GM23248 (cell line): ENCODE results near the gene IGF2BP1. TPM values are rescaled to one million over a fixed set of nuclear protein-coding genes. Genes with fewer than 3 reads are reported as not detected.

Experiments
- DNase-seq: peaks from one replicate; pipeline ENCODE4 v3.0.0-alpha.2; 2015
- H2AFZ ChIP-seq: fragments of 200-600 bp; sonication (generic); 2 replicates; pipeline ENCODE4 v1.6.1; 2016; ENCODE audit warnings: antibody characterized with exemption
- H3F3A ChIP-seq: fragments of 200-600 bp; sonication (generic); 2 replicates; pipeline ENCODE4 v1.6.1; 2016; ENCODE audit warnings: mild to moderate bottlenecking, antibody characterized with exemption, mixed run types; ENCODE audit not compliant: insufficient read depth
- H3K27ac ChIP-seq: fragments of 200-600 bp; sonication (generic); 2 replicates; pipeline ENCODE4 v1.5.1; 2016; ENCODE audit warnings: mild to moderate bottlenecking
- H3K27me3 ChIP-seq: fragments of 200-600 bp; sonication (generic); replicated peaks from 2 replicates; pipeline ENCODE4 v1.6.1; 2016; ENCODE audit warnings: mild to moderate bottlenecking; ENCODE audit not compliant: insufficient read depth
- H3K36me3 ChIP-seq: fragments of 200-600 bp; sonication (generic); 2 replicates; pipeline ENCODE4 v1.6.1; 2016; ENCODE audit warnings: low read depth, mild to moderate bottlenecking
- H3K4me1 ChIP-seq: fragments of 200-600 bp; sonication (generic); 2 replicates; pipeline ENCODE4 v1.6.1; 2016; ENCODE audit warnings: mild to moderate bottlenecking; ENCODE audit not compliant: insufficient read depth
- H3K4me2 ChIP-seq: fragments of 200-600 bp; sonication (generic); one replicate; pipeline ENCODE4 v1.6.1; 2016; ENCODE audit warnings: mild to moderate bottlenecking; ENCODE audit not compliant: unreplicated experiment
- H3K4me3 ChIP-seq: fragments of 200-600 bp; sonication (generic); 2 replicates; pipeline ENCODE4 v1.5.1; 2016; ENCODE audit warnings: mild to moderate bottlenecking
- H3K79me2 ChIP-seq: fragments of 200-600 bp; sonication (generic); 2 replicates; pipeline ENCODE4 v1.6.1; 2016; ENCODE audit warnings: mild to moderate bottlenecking; ENCODE audit not compliant: insufficient read depth
- H3K9ac ChIP-seq: fragments of 200-600 bp; sonication (generic); 2 replicates; pipeline ENCODE4 v1.6.1; 2016; ENCODE audit warnings: mild to moderate bottlenecking
- H3K9me2 ChIP-seq: fragments of 200-600 bp; sonication (generic); 2 replicates; pipeline ENCODE4 v1.6.1; 2016; ENCODE audit warnings: mixed run types, mild to moderate bottlenecking, moderate library complexity; ENCODE audit not compliant: insufficient read depth
- H3K9me3 ChIP-seq: fragments of 200-600 bp; sonication (generic); one replicate; pipeline ENCODE4 v1.6.1; 2017; ENCODE audit warnings: low read depth
- H4K20me1 ChIP-seq: fragments of 200-600 bp; sonication (generic); 2 replicates; pipeline ENCODE4 v1.6.0; 2016; ENCODE audit not compliant: insufficient read depth
- EZH2 ChIP-seq: fragments of 200-600 bp; sonication (generic); IDR thresholded peaks from 2 replicates; pipeline ENCODE4 v1.6.1; 2018; ENCODE audit warnings: antibody characterized with exemption, mild to moderate bottlenecking; ENCODE audit not compliant: insufficient read depth, poor library complexity, severe bottlenecking
- EZH2phosphoT487 ChIP-seq: fragments of 200-600 bp; sonication (generic); IDR thresholded peaks from 2 replicates; pipeline ENCODE4 v1.6.1; 2018; ENCODE audit warnings: antibody characterized with exemption, moderate library complexity, mild to moderate bottlenecking, low read depth; ENCODE audit not compliant: insufficient read depth
- WGBS, 2 experiments: methylation state at CpG; one replicate each; pipeline ENCODE4 v1.1.6; 2015 to 2017; ENCODE audit warnings: low lambda C conversion rate in 2 of 2, low coverage in 1 of 2; ENCODE audit errors: missing lambda C conversion rate in 2 of 2; 5-methylcytosine and 5-hydroxymethylcytosine counted together
- in situ Hi-C: fragments of 300-500 bp; cut with MboI; formaldehyde crosslinking; loops from 2 replicates; pipeline ENCODE4 v1.15.0; 2020
- polyA plus RNA-seq: library from polyadenylated mRNA; unstranded; fragments of >200 nt; fragmentation: Nextera tagmentation; extraction: Ambion mirVana; gene quantifications from 2 replicates; pipeline ENCODE4 v1.2.1, GENCODE V29; 2016
- total RNA-seq: library from RNA; depleted of rRNA; stranded (reverse); fragments of >200 nt; shearing (Covaris generic); gene quantifications from 2 replicates; pipeline ENCODE4 v1.2.3, GENCODE V29; 2014; rRNA removed

The IGF2BP1 gene
- 4.3 and 5.7 TPM in 2 replicates for total RNA-seq
- 5.6 and 8.1 TPM in 2 replicates for polyA plus RNA-seq

- 5 to 6% methylated on average over 46 to 62 of the region's 62 CpGs for WGBS, 2 experiments
- Histone ChIP-seq H3K4me2 (peak within 1 kb of the TSS; percentile 81), H3K27ac (peak within 1 kb of the TSS; percentile 63), H3K4me1 (0 out of 2 replicates have a peak, but pooled peaks cover 11% of the 10 kb centered on the region), H3K27me3 (peaks cover 58% of the 10 kb centered on the region), H3K9me3 (no peaks in the 10 kb centered on the region), H3F3A (peaks cover 16% of the 10 kb centered on the region; the same call in 1 of the 2 replicates), H4K20me1 (no peaks in the 10 kb centered on the region), H3K4me3 (peak within 1 kb of the TSS; percentile 73), H3K9ac (peak within 1 kb of the TSS; percentile 84), H3K9me2 (no peaks in the 10 kb centered on the region), H2AFZ (peak within 1 kb of the TSS; percentile 70), H3K79me2 (peaks cover 44% of the 10 kb centered on the region), H3K36me3 (no peaks in the 10 kb centered on the region)
- TF ChIP-seq EZH2phosphoT487 (no peak; the same call in 1 of the 2 replicates), EZH2 (peak; percentile 43)
- in situ Hi-C loops = no loop called here
- DNase-seq = peak; percentile 80
Observed at GRCh38 chr17:48997103-48997826, at the start of gene IGF2BP1. Gene IGF2BP1, plus strand, starts transcription at chr17:48997385. Its CDS starts 361 bp downstream, at chr17:48997746.

DNA sequence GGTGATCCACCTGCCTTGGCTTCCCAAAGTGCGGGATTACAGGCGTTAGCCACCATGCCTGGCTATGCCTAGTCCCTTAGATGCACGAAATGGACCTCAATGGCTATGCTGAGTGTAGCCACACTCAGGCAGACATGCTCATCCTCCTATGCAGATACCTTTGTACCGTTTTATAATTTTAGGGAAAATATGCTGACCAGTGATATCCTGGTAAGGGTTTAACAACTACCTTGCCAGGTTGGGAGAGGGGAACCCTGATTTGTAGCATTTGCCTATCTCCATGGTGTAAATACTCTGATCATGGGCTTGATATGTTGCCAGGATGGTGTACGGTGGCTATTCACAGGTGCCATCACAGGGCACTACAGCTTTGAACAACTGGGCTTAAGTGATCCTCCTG, 45.6 kb upstream of the IGF2BP1 start:
- H3K9me2 ChIP-seq = no peaks in the 10 kb centered on the region
- in situ Hi-C loops = no loop called here
- no peaks in the 10 kb centered on the region for H3K9me3 ChIP-seq
- no peak for DNase-seq
- H3K79me2 ChIP-seq = no peaks in the 10 kb centered on the region
- no peaks in the 10 kb centered on the region for H3K4me1 ChIP-seq
- H3F3A ChIP-seq = no peaks in the 10 kb centered on the region
- no peak overlapping the region for H2AFZ ChIP-seq
- H3K27ac ChIP-seq = no peak overlapping the region
- 78 to 83% methylated on average over 5 of the region's 5 CpGs for WGBS, 2 experiments
- H3K36me3 ChIP-seq = no peaks in the 10 kb centered on the region
- H3K27me3 ChIP-seq = no peaks in the 10 kb centered on the region
- H4K20me1 ChIP-seq = no peaks in the 10 kb centered on the region
- TF ChIP-seq EZH2 (no peak), EZH2phosphoT487 (no peak)
- no peak overlapping the region for H3K4me3 ChIP-seq
- no peak overlapping the region for H3K4me2 ChIP-seq
- no peak overlapping the region for H3K9ac ChIP-seq

GRCh38 chr17:48952904-48953303, 44.3 kb upstream of the IGF2BP1 start:
- no peak for DNase-seq
- Histone ChIP-seq H3K27ac (no peak overlapping the region), H3K9me2 (no peaks in the 10 kb centered on the region), H2AFZ (peak overlapping the region; percentile 21; the same call in 1 of the 2 replicates), H3K9me3 (no peaks in the 10 kb centered on the region), H3F3A (no peaks in the 10 kb centered on the region), H4K20me1 (no peaks in the 10 kb centered on the region), H3K36me3 (no peaks in the 10 kb centered on the region), H3K4me3 (no peak overlapping the region), H3K4me2 (no peak overlapping the region), H3K79me2 (no peaks in the 10 kb centered on the region), H3K4me1 (no peaks in the 10 kb centered on the region), H3K9ac (no peak overlapping the region), H3K27me3 (no peaks in the 10 kb centered on the region)
- 6 to 10% methylated on average over 5 of the region's 5 CpGs for WGBS, 2 experiments
- in situ Hi-C loops = no loop called here
- TF ChIP-seq EZH2phosphoT487 (no peak), EZH2 (no peak)

DNA sequence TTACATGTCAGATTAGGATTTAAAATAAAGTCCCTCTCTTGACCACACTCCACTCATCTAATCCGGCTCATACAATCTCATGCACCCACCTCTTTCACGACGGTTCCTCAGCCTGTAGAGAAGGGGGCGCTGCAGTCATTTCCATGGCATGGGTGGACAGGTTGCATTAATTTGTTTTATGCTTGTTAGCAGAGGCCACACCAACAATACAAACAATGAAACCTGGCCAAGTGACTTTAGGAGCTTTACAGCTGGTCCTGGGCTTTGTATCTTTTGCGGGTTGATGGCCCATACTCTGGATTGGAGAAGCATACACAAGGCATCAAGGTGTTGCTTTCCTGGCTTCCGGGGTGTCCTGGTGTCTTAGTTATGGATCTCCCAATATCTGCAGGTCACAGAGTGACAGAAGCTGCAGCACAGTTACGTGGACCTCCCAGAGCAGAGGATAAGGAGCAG, 42.9 kb upstream of the IGF2BP1 start:
- H3K4me1 ChIP-seq = no peaks in the 10 kb centered on the region
- no peak overlapping the region for H3K4me2 ChIP-seq
- TF ChIP-seq EZH2 = no peak
- TF ChIP-seq EZH2phosphoT487 = no peak
- peak; percentile 69 for DNase-seq
- no peaks in the 10 kb centered on the region for H3K9me3 ChIP-seq
- H3K4me3 ChIP-seq = no peak overlapping the region
- H2AFZ ChIP-seq = peak overlapping the region; percentile 52
- no peaks in the 10 kb centered on the region for H3K9me2 ChIP-seq
- H3K79me2 ChIP-seq = no peaks in the 10 kb centered on the region
- H3K27ac ChIP-seq = no peak overlapping the region
- no peaks in the 10 kb centered on the region for H3F3A ChIP-seq
- H3K36me3 ChIP-seq = no peaks in the 10 kb centered on the region
- H4K20me1 ChIP-seq = no peaks in the 10 kb centered on the region
- 30 to 33% methylated on average over 7 of the region's 7 CpGs for WGBS, 2 experiments
- in situ Hi-C loops = no loop called here
- no peak overlapping the region for H3K9ac ChIP-seq
- H3K27me3 ChIP-seq = no peaks in the 10 kb centered on the region
